Esophagus muscularis mucosa (tissue), 4 donors: Measurements from ENCODE around the gene DXO. TPM values are rescaled to one million over a fixed set of nuclear protein-coding genes. Genes with fewer than 3 reads are reported as not detected.
A peak's percentile ranks its signal among the peaks of the same experiment; 100 is the strongest.

ENCODE experiments used
- DNase-seq: peaks from one replicate; pipeline ENCODE4 v3.0.0-alpha.2; 2017; ENCODE audit errors: extremely low spot score
- H3K27ac ChIP-seq, 4 donors: fragments of 200-600 bp; sonication (generic); replicated peaks in 1 of 4; 1 replicate in 3 of 4; 2 replicates in 1 of 4; pipeline ENCODE4 v1.5.1; 2016 to 2019; ENCODE audit warnings: mild to moderate bottlenecking in 1 of 4
- H3K27me3 ChIP-seq, 4 donors: fragments of 200-600 bp; sonication (generic); one replicate each; pipeline versions ENCODE4 v1.5.1 to v1.6.0; 2016 to 2019
- H3K36me3 ChIP-seq, 4 donors: fragments of 200-600 bp; sonication (generic); one replicate each; pipeline ENCODE4 v1.5.1; 2016 to 2019
- H3K4me1 ChIP-seq, 4 donors: fragments of 200-600 bp; sonication (generic); one replicate each; pipeline ENCODE4 v1.5.1; 2016 to 2019
- H3K4me3 ChIP-seq, 4 donors: fragments of 200-600 bp; sonication (generic); 1 replicate in 2 of 4; 2 replicates in 2 of 4; pipeline ENCODE4 v1.5.1; 2016 to 2019; ENCODE audit warnings: mild to moderate bottlenecking in 4 of 4, moderate library complexity in 1 of 4
- H3K9me3 ChIP-seq, 4 donors: fragments of 200-600 bp; sonication (generic); 1 replicate in 3 of 4; 2 replicates in 1 of 4; pipeline ENCODE4 v1.5.1; 2016 to 2019
- EP300 ChIP-seq: sonication (generic); formaldehyde crosslinking; IDR thresholded peaks from one replicate; pipeline ENCODE4 v1.6.1; 2017; ENCODE audit warnings: antibody characterized with exemption
- POLR2A ChIP-seq: fragments of 450-650 bp; IDR thresholded peaks from one replicate; pipeline ENCODE4 v1.6.1; 2017; ENCODE audit warnings: antibody characterized with exemption, moderate library complexity, mild to moderate bottlenecking, low read depth
- POLR2AphosphoS5 ChIP-seq, 2 donors: sonication (generic); formaldehyde crosslinking; IDR thresholded peaks; one replicate each; pipeline ENCODE4 v1.6.1; 2017; ENCODE audit warnings: antibody characterized with exemption in 2 of 2
- WGBS: methylation state at CpG from one replicate; pipeline ENCODE4 v1.1.5; 2018; 5-methylcytosine and 5-hydroxymethylcytosine counted together
- intact Hi-C: fragments of 100-400 bp; cut with DNase I; formaldehyde crosslinking; loops from one replicate; pipeline ENCODE4 v1.15.1; 2023
- small RNA-seq, 3 donors: library from RNA; depleted of rRNA; stranded (forward); fragments of <200 nt; gene quantifications; one replicate each; pipeline ENCODE3, GENCODE V24; 2016
- total RNA-seq, 4 donors: library from RNA; depleted of rRNA; stranded (reverse); fragments of >200 nt; gene quantifications; one replicate each; pipeline versions ENCODE4 v1.1.0 to v1.2.1, GENCODE V29; 2016
- TF ChIP-seq, protein P1 (sequence below), 3 experiments: fragments of 200-600 bp in 2 of 3; fragments of 450-650 bp in 1 of 3; sonication (generic) in 2 of 3; IDR thresholded peaks; one replicate each; pipeline ENCODE4 v1.5.1; 2017 to 2019; ENCODE audit warnings: antibody characterized with exemption in 3 of 3, mild to moderate bottlenecking in 2 of 3, moderate library complexity in 1 of 3

The DXO gene
- total RNA-seq, 4 donors from 2014 or later, result 12.9 to 18.4 (median 15.9) TPM

DNA sequence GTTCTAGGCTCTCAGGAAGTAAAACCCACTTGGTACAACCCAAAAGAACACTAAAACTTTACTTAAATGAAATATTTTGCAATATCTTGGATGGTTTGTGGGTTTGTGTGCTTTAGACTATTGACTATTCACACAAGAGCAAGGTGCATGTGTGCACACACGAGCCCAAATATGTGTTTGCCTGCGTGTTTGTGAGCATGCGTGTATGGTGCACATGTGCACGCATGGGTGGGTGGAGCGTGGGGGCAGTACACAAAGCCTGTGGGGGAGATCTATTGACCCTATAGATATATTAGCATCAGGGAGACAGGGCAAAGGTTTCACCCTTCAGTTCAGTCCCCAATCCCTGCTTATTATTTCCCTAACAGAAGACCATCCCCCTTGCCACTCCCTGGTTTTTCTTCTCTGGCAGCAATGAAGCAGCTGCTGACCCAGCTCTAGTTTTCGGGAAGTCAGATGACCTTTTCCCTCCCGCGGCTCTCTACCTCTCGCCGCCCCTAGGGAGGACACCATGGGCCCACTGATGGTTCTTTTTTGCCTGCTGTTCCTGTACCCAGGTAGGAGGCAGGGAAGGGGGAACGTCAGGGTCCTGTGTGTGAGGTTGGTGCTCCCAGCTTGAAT, 44.6 kb downstream of the DXO start, which contains the start of gene C2:
Gene C2, plus strand, starts transcription at position 476 of the 621 bp plus-strand sequence. Its CDS starts 36 bp downstream, at position 512.
- intact Hi-C loops, result loop anchor here (10.0 kb wide), 1 partner anchor 347 kb away; no protein-coding TSS in a partner anchor
- 54% methylated on average over 11 of the region's 11 CpGs for WGBS
- TF ChIP-seq EP300, result no peak
- TF ChIP-seq POLR2A, result no peak
- TF ChIP-seq POLR2AphosphoS5 (IDR thresholded peaks at IDR 0.05), result no peak
- TF ChIP-seq, protein P1, sequence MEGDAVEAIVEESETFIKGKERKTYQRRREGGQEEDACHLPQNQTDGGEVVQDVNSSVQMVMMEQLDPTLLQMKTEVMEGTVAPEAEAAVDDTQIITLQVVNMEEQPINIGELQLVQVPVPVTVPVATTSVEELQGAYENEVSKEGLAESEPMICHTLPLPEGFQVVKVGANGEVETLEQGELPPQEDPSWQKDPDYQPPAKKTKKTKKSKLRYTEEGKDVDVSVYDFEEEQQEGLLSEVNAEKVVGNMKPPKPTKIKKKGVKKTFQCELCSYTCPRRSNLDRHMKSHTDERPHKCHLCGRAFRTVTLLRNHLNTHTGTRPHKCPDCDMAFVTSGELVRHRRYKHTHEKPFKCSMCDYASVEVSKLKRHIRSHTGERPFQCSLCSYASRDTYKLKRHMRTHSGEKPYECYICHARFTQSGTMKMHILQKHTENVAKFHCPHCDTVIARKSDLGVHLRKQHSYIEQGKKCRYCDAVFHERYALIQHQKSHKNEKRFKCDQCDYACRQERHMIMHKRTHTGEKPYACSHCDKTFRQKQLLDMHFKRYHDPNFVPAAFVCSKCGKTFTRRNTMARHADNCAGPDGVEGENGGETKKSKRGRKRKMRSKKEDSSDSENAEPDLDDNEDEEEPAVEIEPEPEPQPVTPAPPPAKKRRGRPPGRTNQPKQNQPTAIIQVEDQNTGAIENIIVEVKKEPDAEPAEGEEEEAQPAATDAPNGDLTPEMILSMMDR (IDR thresholded peaks at IDR 0.05), result no peak

DNA sequence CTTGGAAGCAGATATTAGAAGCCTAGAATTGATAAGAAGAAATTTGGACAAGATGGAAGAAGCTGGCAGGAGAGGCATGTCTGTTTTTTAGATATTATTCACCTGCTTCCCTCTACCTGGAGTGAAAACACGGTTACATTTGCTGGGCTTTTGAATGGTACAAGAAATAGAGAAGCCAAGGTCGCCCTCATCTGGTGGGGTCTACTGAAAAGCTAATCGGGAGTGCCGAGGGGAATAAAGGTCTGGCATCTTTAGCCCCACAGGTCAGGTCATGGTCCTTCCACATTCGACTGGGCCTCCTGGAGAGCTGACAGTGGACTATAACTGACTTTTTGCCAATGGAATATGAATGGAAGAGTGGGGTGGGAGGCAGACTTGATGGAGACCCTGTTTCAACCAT, 49.0 kb downstream of the DXO start:
- no peak overlapping the region for H3K4me3 ChIP-seq
- WGBS, result 10% methylated on average over 5 of the region's 5 CpGs
- no peak overlapping the region for H3K27ac ChIP-seq
- no peak for DNase-seq
- no peaks in the 10 kb centered on the region for H3K9me3 ChIP-seq
- TF ChIP-seq POLR2AphosphoS5 (IDR thresholded peaks at IDR 0.05), result no peak
- no peak for TF ChIP-seq POLR2A
- no peak for TF ChIP-seq EP300
- H3K4me1 ChIP-seq, result no peaks in the 10 kb centered on the region
- H3K27me3 ChIP-seq, result no peaks in the 10 kb centered on the region
- H3K36me3 ChIP-seq, result no peaks in the 10 kb centered on the region
- intact Hi-C loops, result loop anchor here (10.0 kb wide), 1 partner anchor 352 kb away; no protein-coding TSS in a partner anchor

More for the DNA sequence above, 44.6 kb downstream of the DXO start, which contains the start of gene C2:
- DNase-seq, result no peak
- Histone ChIP-seq H3K4me3 (peak within 1 kb of the TSS; percentile 4 to 41 (median 22)), H3K9me3 (no peaks in the 10 kb centered on the region), H3K27ac (peak within 1 kb of the TSS in 1 of 4 donors; percentile 34), H3K36me3 (no peaks in the 10 kb centered on the region), H3K4me1 (no peaks in the 10 kb centered on the region), H3K27me3 (peaks cover 0 to 5% (median 2%) of the 10 kb centered on the region in 4 donors)

DNA sequence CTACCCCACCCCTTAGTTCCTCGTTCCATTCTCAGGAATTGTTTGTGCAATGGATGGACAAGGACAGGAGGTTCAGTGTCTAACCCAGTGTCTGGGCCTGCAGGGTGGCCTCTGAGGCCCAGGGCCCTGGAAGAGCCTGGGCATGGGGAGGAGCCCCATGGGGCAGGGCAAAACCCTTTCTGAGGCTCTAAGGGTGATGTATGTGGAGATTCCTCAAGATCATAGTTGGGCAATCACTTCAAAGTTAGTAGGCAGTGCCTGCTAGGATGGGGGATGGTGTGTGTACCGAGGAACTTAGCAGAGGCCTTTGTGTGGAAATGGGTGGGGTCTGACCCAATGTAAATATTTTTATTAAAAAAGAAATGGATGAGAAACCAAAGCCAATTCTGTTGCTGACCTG, 51.1 kb downstream of the DXO start:
- no peak for DNase-seq
- intact Hi-C loops, result loop anchor here (10.0 kb wide), 1 partner anchor 354 kb away; no protein-coding TSS in a partner anchor

More for the DNA sequence above, 51.1 kb downstream of the DXO start:
- 57% methylated on average over 2 of the region's 2 CpGs for WGBS
- H3K27me3 ChIP-seq, result no peaks in the 10 kb centered on the region
- no peaks in the 10 kb centered on the region for H3K4me1 ChIP-seq
- H3K4me3 ChIP-seq, result no peak overlapping the region
- no peaks in the 10 kb centered on the region for H3K36me3 ChIP-seq
- no peak overlapping the region for H3K27ac ChIP-seq
- TF ChIP-seq, protein P1 (IDR thresholded peaks at IDR 0.05), result no peak
- TF ChIP-seq POLR2AphosphoS5 (IDR thresholded peaks at IDR 0.05) (no peak), POLR2A (no peak), EP300 (no peak)
- H3K9me3 ChIP-seq, result no peaks in the 10 kb centered on the region

Small RNAs within 50 kb of the gene (small RNA-seq; reads per million reads assigned to genes)
- gene AL645922.1, result 0 reads per million in 3 donors

Other genes starting within 250 kb of the DXO start
- not detected for gene MPIG6B, start 248.8 kb downstream of the DXO start, total RNA-seq
- gene DDAH2, start 242.8 kb downstream of the DXO start, total RNA-seq, result 100 to 1,000 TPM in 2 of 4 donors, 10 to 100 TPM in 2; 78.1 to 119 (median 100) TPM
- gene CLIC1, start 235.6 kb downstream of the DXO start, total RNA-seq, result 100 to 1,000 TPM; 208 to 379 (median 290) TPM
- 1 to 10 TPM; 4.0 to 6.4 (median 4.5) TPM for gene MSH5, start 232.1 kb downstream of the DXO start, total RNA-seq
- gene SAPCD1, start 209.5 kb downstream of the DXO start, total RNA-seq, result under 1 TPM in 1 of 4 donors, not detected in 3; 0.83 TPM
- gene VWA7, start 194.8 kb downstream of the DXO start, total RNA-seq, result under 1 TPM in 3 of 4 donors, not detected in 1; 0.40 to 0.50 (median 0.45) TPM
- gene VARS1, start 176.4 kb downstream of the DXO start, total RNA-seq, result 10 to 100 TPM; 25.0 to 53.2 (median 34.8) TPM
- 10 to 100 TPM; 24.2 to 41.5 (median 32.9) TPM for gene LSM2, start 165.2 kb downstream of the DXO start, total RNA-seq
- gene HSPA1L, start 156.9 kb downstream of the DXO start, total RNA-seq, result 1 to 10 TPM; 1.2 to 3.7 (median 2.6) TPM
- 100 to 1,000 TPM; 235 to 451 (median 370) TPM for gene HSPA1A, start 156.6 kb downstream of the DXO start, total RNA-seq
- gene HSPA1B, start 144.4 kb downstream of the DXO start, total RNA-seq, result 100 to 1,000 TPM; 120 to 315 (median 274) TPM
- 10 to 100 TPM; 24.9 to 39.6 (median 34.9) TPM for gene NEU1, start 109.3 kb downstream of the DXO start, total RNA-seq
- gene SLC44A4, start 93.1 kb downstream of the DXO start, total RNA-seq, result under 1 TPM in 2 of 4 donors, not detected in 2; 0.19 to 0.80 TPM
- 10 to 100 TPM; 25.7 to 48.4 (median 38.1) TPM for gene EHMT2, start 74.4 kb downstream of the DXO start, total RNA-seq
- 1 to 10 TPM in 3 of 4 donors, under 1 TPM in 1; 0.66 to 2.5 (median 1.6) TPM for gene ZBTB12, start 70.1 kb downstream of the DXO start, total RNA-seq
- gene C2, start 44.4 kb downstream of the DXO start, total RNA-seq, result 10 to 100 TPM in 3 of 4 donors, 1 to 10 TPM in 1; 10.0 to 15.4 (median 12.6) TPM
- 10 to 100 TPM; 11.6 to 28.7 (median 12.7) TPM for gene CFB, start 26.0 kb downstream of the DXO start, total RNA-seq
- gene NELFE, start 13.2 kb downstream of the DXO start, total RNA-seq, result 10 to 100 TPM; 79.3 to 81.7 (median 81.1) TPM
- 10 to 100 TPM; 23.3 to 33.2 (median 28.5) TPM for gene SKIC2, start 13.0 kb downstream of the DXO start, total RNA-seq
- gene C4A, start 9.9 kb upstream of the DXO start, total RNA-seq, result 100 to 1,000 TPM in 2 of 4 donors, 10 to 100 TPM in 2; 31.6 to 187 (median 98.2) TPM
- gene C4B, start 42.7 kb upstream of the DXO start, total RNA-seq, result 100 to 1,000 TPM in 1 of 4 donors, 10 to 100 TPM in 3; 45.3 to 203 (median 75.8) TPM
- gene CYP21A2, start 66.3 kb upstream of the DXO start, total RNA-seq, result 1 to 10 TPM in 3 of 4 donors, under 1 TPM in 1; 0.33 to 3.7 (median 1.9) TPM
- 100 to 1,000 TPM; 223 to 525 (median 326) TPM for gene TNXB, start 137.2 kb upstream of the DXO start, total RNA-seq
- gene ATF6B, start 156.1 kb upstream of the DXO start, total RNA-seq, result 10 to 100 TPM; 17.7 to 37.4 (median 27.2) TPM
- gene FKBPL, start 158.2 kb upstream of the DXO start, total RNA-seq, result 1 to 10 TPM; 2.7 to 6.3 (median 3.9) TPM
- 1 to 10 TPM; 2.7 to 4.4 (median 4.0) TPM for gene PRRT1, start 179.8 kb upstream of the DXO start, total RNA-seq
- gene PPT2, start 182.0 kb upstream of the DXO start, total RNA-seq, result 10 to 100 TPM; 14.9 to 31.4 (median 20.8) TPM
- gene EGFL8, start 192.5 kb upstream of the DXO start, total RNA-seq, result 10 to 100 TPM in 2 of 4 donors, 1 to 10 TPM in 2; 8.1 to 20.7 (median 13.9) TPM
- gene AGPAT1, start 203.9 kb upstream of the DXO start, total RNA-seq, result 10 to 100 TPM; 52.7 to 76.7 (median 68.9) TPM
- gene RNF5, start 206.3 kb upstream of the DXO start, total RNA-seq, result 10 to 100 TPM; 76.2 to 91.4 (median 88.5) TPM
- 1 to 10 TPM in 3 of 4 donors, under 1 TPM in 1; 0.83 to 5.9 (median 3.8) TPM for gene AGER, start 212.1 kb upstream of the DXO start, total RNA-seq
- 10 to 100 TPM; 43.6 to 95.9 (median 59.3) TPM for gene PBX2, start 218.1 kb upstream of the DXO start, total RNA-seq
- 10 to 100 TPM in 1 of 4 donors, 1 to 10 TPM in 3; 5.7 to 17.4 (median 8.6) TPM for gene GPSM3, start 220.5 kb upstream of the DXO start, total RNA-seq